K562 (cell line): Measurements from ENCODE around the gene TFDP1. TPM values are rescaled to one million over a fixed set of nuclear protein-coding genes. Genes with fewer than 3 reads are reported as not detected.

Source experiments
- ATAC-seq: fragments of 200-7000 bp; cut with Tn5 transposase; 3 replicates; pipeline ENCODE4 v1.9.1; 2020; ENCODE audit warnings: moderate library complexity
- BruUV-seq: library from RNA; stranded (reverse); fragments of 400-500 nt; replicated peaks from 2 replicates; lab custom pipeline; 2021; lab: Mats Ljungman, UMichigan
- CTCF ChIA-PET: fragments of 300-600 bp; formaldehyde crosslinking; extraction: SDS; loops from one replicate; lab custom pipeline; 2021; ENCODE audit warnings: low intra/inter-chr PET ratio; lab: Yijun Ruan, JAX
- POLR2A ChIA-PET: fragments of 300-600, 350-650 bp; sonication (Branson Sonifier 250); formaldehyde crosslinking; extraction: SDS; loops from one replicate; lab custom pipeline; 2021; ENCODE audit warnings: antibody characterized with exemption, inconsistent platforms; lab: Yijun Ruan, JAX
- DNase-seq, 4 experiments: peaks; one replicate each; pipeline versions ENCODE4 v3.0.0 to v3.0.0-alpha.2; 2011 to 2018; ENCODE audit warnings: low spot score in 3 of 4, mixed read lengths in 3 of 4; ENCODE audit errors: extremely low read depth in 1 of 4
- FAIRE-seq: peaks from 2 replicates; lab custom pipeline; 2011; peaks lifted over from hg19 to GRCh38; lab: Jason Lieb, UNC
- H2AFZ ChIP-seq: 2 replicates; pipeline ENCODE4 v1.6.0; 2011; ENCODE audit warnings: low read depth, low read length, control low read depth, inconsistent platforms
- H3K27ac ChIP-seq: fragments of 200-600 bp; 3 replicates; pipeline ENCODE4 v1.8.0; 2011; ENCODE audit warnings: low read depth, mild to moderate bottlenecking, control low read depth, inconsistent platforms, low read length, moderate library complexity, mixed read lengths; ENCODE audit errors: extremely low read depth
- H3K27me3 ChIP-seq, 2 experiments: fragments of 300-600 bp in 1 of 2; 2 replicates in 1 of 2; 3 replicates in 1 of 2; pipeline versions ENCODE4 v1.6.0 to v1.8.0; 2011; ENCODE audit warnings: inconsistent platforms in 2 of 2, low read length in 2 of 2, mild to moderate bottlenecking in 1 of 2, mixed read lengths in 1 of 2, moderate library complexity in 1 of 2; ENCODE audit not compliant: control insufficient read depth in 2 of 2, insufficient read depth in 2 of 2
- H3K36me3 ChIP-seq: fragments of 300-600 bp; 3 replicates; pipeline ENCODE4 v1.8.0; 2011; ENCODE audit warnings: mild to moderate bottlenecking, low read length, inconsistent platforms; ENCODE audit not compliant: control insufficient read depth, insufficient read depth
- H3K4me1 ChIP-seq, 2 experiments: fragments of 200-600 bp in 1 of 2; replicated peaks in 1 of 2; 2 replicates in 1 of 2; 3 replicates in 1 of 2; pipeline versions ENCODE4 v1.5.1 to v1.8.0; 2011; ENCODE audit warnings: inconsistent platforms in 2 of 2, low read length in 2 of 2, mild to moderate bottlenecking in 1 of 2, mixed read lengths in 1 of 2, moderate library complexity in 1 of 2; ENCODE audit not compliant: control insufficient read depth in 2 of 2, insufficient read depth in 2 of 2
- H3K4me2 ChIP-seq: 2 replicates; pipeline ENCODE4 v1.6.1; 2011; ENCODE audit warnings: low read length, control low read depth, inconsistent platforms, mixed read lengths; ENCODE audit not compliant: insufficient read depth
- H3K4me3 ChIP-seq: fragments of 200-600 bp; sonication (generic), shearing (Covaris generic); 2 replicates; pipeline ENCODE4 v1.5.1; 2016; ENCODE audit warnings: control low read depth, inconsistent platforms
- H3K79me2 ChIP-seq: fragments of 200-600 bp; 3 replicates; pipeline ENCODE4 v1.8.0; 2011; ENCODE audit warnings: low read length, inconsistent platforms; ENCODE audit not compliant: control insufficient read depth, insufficient read depth
- H3K9ac ChIP-seq, 2 experiments: 2 replicates each; pipeline versions ENCODE4 v1.6.0 to v1.6.1; 2011; ENCODE audit warnings: low read depth in 2 of 2, low read length in 2 of 2, control low read depth in 1 of 2, inconsistent platforms in 1 of 2, mild to moderate bottlenecking in 1 of 2, mixed read lengths in 1 of 2; ENCODE audit not compliant: insufficient read depth in 1 of 2
- H3K9me1 ChIP-seq: one replicate; pipeline ENCODE4 v1.6.0; 2011; ENCODE audit warnings: inconsistent platforms, mild to moderate bottlenecking, low read length, moderate library complexity; ENCODE audit not compliant: control insufficient read depth, insufficient read depth
- H3K9me3 ChIP-seq: replicated peaks from 2 replicates; pipeline ENCODE4 v1.5.1; 2011; ENCODE audit warnings: low read depth, low read length, inconsistent platforms; ENCODE audit not compliant: control insufficient read depth, insufficient read depth
- H4K20me1 ChIP-seq: replicated peaks from 2 replicates; pipeline ENCODE4 v1.6.1; 2011; ENCODE audit warnings: low read length, inconsistent platforms, mixed read lengths; ENCODE audit not compliant: control insufficient read depth, insufficient read depth
- BCOR ChIP-seq: fragments of 450-650 bp; IDR thresholded peaks from 2 replicates; pipeline ENCODE4 v1.6.1; 2016
- CAMTA2 ChIP-seq: fragments of 250-450 bp; sonication (Bioruptor Pico); conservative IDR thresholded peaks from 2 replicates; pipeline ENCODE4 v1.5.1; 2022
- KHSRP ChIP-seq: fragments of 450-650 bp; IDR thresholded peaks from 2 replicates; pipeline ENCODE4 v1.6.1; 2017
- KLF13 ChIP-seq: fragments of 450-650 bp; IDR thresholded peaks from 2 replicates; pipeline ENCODE4 v1.6.1; 2016; ENCODE audit warnings: missing genetic modification characterization, low read depth, mild to moderate bottlenecking, missing compliant biosample characterization, moderate library complexity, borderline replicate concordance
- POLR2AphosphoS5 ChIP-seq: IDR thresholded peaks from 2 replicates; pipeline ENCODE4 v1.6.1; 2011; ENCODE audit warnings: mild to moderate bottlenecking, low read depth, low read length, moderate library complexity; ENCODE audit not compliant: control insufficient read depth, insufficient read depth
- POLR3A ChIP-seq: IDR thresholded peaks from 2 replicates; pipeline ENCODE4 v1.6.1; 2011; ENCODE audit warnings: borderline replicate concordance, mild to moderate bottlenecking, moderate library complexity; ENCODE audit not compliant: insufficient read length, insufficient read depth; ENCODE audit errors: extremely low read depth
- SIN3A ChIP-seq, 2 experiments: fragments of 150-350 bp in 1 of 2; IDR thresholded peaks; 2 replicates each; pipeline ENCODE4 v1.6.1; 2011 to 2016; ENCODE audit warnings: borderline replicate concordance in 2 of 2, low read depth in 2 of 2, low read length in 2 of 2, mild to moderate bottlenecking in 2 of 2, moderate library complexity in 2 of 2; ENCODE audit not compliant: control insufficient read depth in 1 of 2
- SLC30A9 ChIP-seq: fragments of 250-450 bp; sonication (Bioruptor Pico); IDR thresholded peaks from 2 replicates; pipeline ENCODE4 v1.8.0; 2022; ENCODE audit warnings: mild to moderate bottlenecking, moderate library complexity
- SMARCA4 ChIP-seq: fragments of 450-650 bp; IDR thresholded peaks from 2 replicates; pipeline ENCODE4 v1.6.1; 2016
- TFAP4 ChIP-seq: sonication (generic); formaldehyde crosslinking; IDR thresholded peaks from 2 replicates; pipeline ENCODE4 v1.8.0; 2022; ENCODE audit warnings: missing genetic modification reagents, mild to moderate bottlenecking, moderate library complexity, borderline replicate concordance
- WHSC1 ChIP-seq: IDR thresholded peaks from one replicate; pipeline ENCODE4 v1.6.1; 2012; ENCODE audit warnings: low read length, control low read depth, inconsistent platforms
- XRCC3 ChIP-seq: fragments of 450-650 bp; IDR thresholded peaks from 2 replicates; pipeline ENCODE4 v1.6.1; 2017; ENCODE audit warnings: mild to moderate bottlenecking, moderate library complexity
- ZC3H4 ChIP-seq: sonication (generic); formaldehyde crosslinking; IDR thresholded peaks from 2 replicates; pipeline ENCODE4 v1.9.0; 2021; ENCODE audit warnings: missing genetic modification reagents, borderline replicate concordance
- ZEB2 ChIP-seq: fragments of 450-650 bp; IDR thresholded peaks from 2 replicates; pipeline ENCODE4 v1.6.1; 2016
- ZNF263 ChIP-seq: sonication (generic); formaldehyde crosslinking; IDR thresholded peaks from 2 replicates; pipeline ENCODE4 v1.8.0; 2022; ENCODE audit warnings: mild to moderate bottlenecking, missing genetic modification reagents, borderline replicate concordance
- ZNF655 ChIP-seq: fragments of 250-450 bp; sonication (Bioruptor Pico); IDR thresholded peaks from 2 replicates; pipeline ENCODE4 v1.5.0; 2021
- ZNF75A ChIP-seq: fragments of 450-650 bp; formaldehyde crosslinking; IDR thresholded peaks from 2 replicates; pipeline ENCODE4 v1.4.0; 2020; ENCODE audit warnings: mild to moderate bottlenecking
- WGBS: fragments of 100-300 bp; shearing (Covaris generic); methylation state at CpG from one replicate; pipeline ENCODE4 v1.1.6; 2016; ENCODE audit warnings: low coverage, mixed read lengths; ENCODE audit not compliant: insufficient coverage; ENCODE audit errors: missing lambda C conversion rate; 5-methylcytosine and 5-hydroxymethylcytosine counted together
- in situ Hi-C: fragments of 300-500 bp; cut with MboI; formaldehyde crosslinking; loops from 4 replicates; pipeline ENCODE4 v1.15.0; 2018; ENCODE audit warnings: inconsistent platforms, mixed read lengths
- intact Hi-C: fragments of 100-400 bp; cut with micrococcal nuclease; formaldehyde crosslinking; loops from 2 replicates; pipeline ENCODE4 v1.14.2; 2022
- polyA plus RNA-seq, 8 experiments: library from polyadenylated mRNA; depleted of rRNA in 4 of 8; stranded (reverse) in 5 of 8; unstranded in 3 of 8; fragments of >200 nt; fragmentation: Nextera tagmentation in 2 of 8; fragmentation: Illumina TruSeq in 1 of 8; extraction: Ambion mirVana in 2 of 8; extraction: Trizol in 1 of 8; gene quantifications; 2 replicates each; pipeline versions ENCODE4 v1.2.1 to v1.2.3, GENCODE V29; 2011 to 2014; ENCODE audit warnings: inconsistent platforms in 1 of 8, missing spikeins in 1 of 8
- total RNA-seq, 7 experiments: library from RNA; depleted of rRNA in 6 of 7; stranded (reverse); fragments of >200 nt in 6 of 7; fragmentation: Illumina TruSeq in 2 of 7; extraction: Trizol in 2 of 7; gene quantifications; 2 replicates each; pipeline versions ENCODE4 v1.2.1 to v1.2.3, GENCODE V29; 2011 to 2021; ENCODE audit warnings: low replicate concordance in 1 of 7

The TFDP1 gene
- total and polyA plus RNA-seq, 9 of the 15 experiments (the other 6 are each of a cell fraction or from before 2014, with no cell fraction given), result 33.8 to 145 (median 69.1) TPM

GRCh38 chr13:113666329-113666670 lies 81.7 kb downstream of the TFDP1 start:
- Histone ChIP-seq H3K9me3 (no peaks in the 10 kb centered on the region), H3K4me1 (peaks cover 0 to 8% of the 10 kb centered on the region in 2 experiments; a peak in 2 of 5 replicates), H3K27ac (no peak overlapping the region), H3K9ac (no peak overlapping the region), H4K20me1 (no peaks in the 10 kb centered on the region), H3K9me1 (no peaks in the 10 kb centered on the region), H3K4me2 (no peak overlapping the region), H3K36me3 (no peaks in the 10 kb centered on the region), H3K4me3 (no peak overlapping the region), H3K27me3 (peaks cover 24 to 57% of the 10 kb centered on the region in 2 experiments; a peak in 3 of 5 replicates), H2AFZ (no peak overlapping the region), H3K79me2 (no peaks in the 10 kb centered on the region)
- BruUV-seq, result no TSS peak
- in situ Hi-C loops (loop anchor here (10.0 kb wide), 1 partner anchor 59 kb away; no protein-coding TSS in a partner anchor), intact Hi-C loops (no loop called here)
- TF ChIP-seq KLF13 (no peak), XRCC3 (no peak), SMARCA4 (no peak), SLC30A9 (no peak), BCOR (no peak), POLR3A (no peak), SIN3A (IDR thresholded peaks at IDR 0.05; ENCODE audit: borderline replicate concordance in 2 of 2, control insufficient read depth in 1 of 2, low read depth in 2 of 2, low read length in 2 of 2) (no peak), ZNF655 (CRISPR knock-in tag) (no peak), ZNF75A (CRISPR knock-in tag) (no peak), KHSRP (no peak), CAMTA2 (CRISPR knock-in tag) (no peak), WHSC1 (no peak), TFAP4 (CRISPR knock-in tag) (peak; percentile 35; the same call in 1 of the 2 replicates), ZNF263 (CRISPR knock-in tag) (no peak), ZC3H4 (no peak), ZEB2 (peak; percentile 11; the same call in 1 of the 2 replicates), POLR2AphosphoS5 (no peak)
- ATAC-seq (no peak), FAIRE-seq (no peak), DNase-seq (no peak)
- ChIA-PET POLR2A (no interaction called here), CTCF (no interaction called here)
- WGBS, result no CpG with 5 or more reads among the region's 2 CpGs
